Measurements from ENCODE around the gene LRCH1.

Gene LRCH1

GRCh38 chr13:46686171-46686570 is 133.2 kb downstream of the LRCH1 start:
- H3K9me3 ChIP-seq, result no peaks in the 10 kb centered on the region
- no peak overlapping the region for H3K4me3 ChIP-seq (ENCODE audit: low read depth, low read length)
- no peaks in the 10 kb centered on the region for H3K27me3 ChIP-seq
- no peak for DNase-seq
- H3K36me3 ChIP-seq, result peaks cover 30% of the 10 kb centered on the region
- H3K4me1 ChIP-seq, result peaks cover 63% of the 10 kb centered on the region
- TF ChIP-seq CTCF (IDR thresholded peaks at IDR 0.05; ENCODE audit: low read depth, low read length), result no peak

GRCh38 chr13:46687810-46688209 is 134.8 kb downstream of the LRCH1 start:
- H3K36me3 ChIP-seq, result peaks cover 34% of the 10 kb centered on the region
- H3K4me1 ChIP-seq, result peaks cover 47% of the 10 kb centered on the region
- no peak for TF ChIP-seq CTCF (IDR thresholded peaks at IDR 0.05; ENCODE audit: low read depth, low read length)
- H3K27me3 ChIP-seq, result no peaks in the 10 kb centered on the region
- no peaks in the 10 kb centered on the region for H3K9me3 ChIP-seq
- DNase-seq, result no peak
- no peak overlapping the region for H3K4me3 ChIP-seq (ENCODE audit: low read depth, low read length)

GRCh38 chr13:46688306-46688705 is 135.3 kb downstream of the LRCH1 start:
- DNase-seq, result no peak
- Histone ChIP-seq H3K9me3 (no peaks in the 10 kb centered on the region), H3K4me3 (ENCODE audit: low read depth, low read length) (no peak overlapping the region), H3K27me3 (no peaks in the 10 kb centered on the region), H3K36me3 (peaks cover 34% of the 10 kb centered on the region), H3K4me1 (peaks cover 43% of the 10 kb centered on the region)
- no peak for TF ChIP-seq CTCF (IDR thresholded peaks at IDR 0.05; ENCODE audit: low read depth, low read length)

GRCh38 chr13:46698014-46698413 is 145.0 kb downstream of the LRCH1 start:
- H3K36me3 ChIP-seq, result peaks cover 65% of the 10 kb centered on the region
- no peaks in the 10 kb centered on the region for H3K27me3 ChIP-seq
- DNase-seq, result no peak
- H3K4me3 ChIP-seq (ENCODE audit: low read depth, low read length), result no peak overlapping the region
- no peaks in the 10 kb centered on the region; the same call in none of the 2 replicates for H3K4me1 ChIP-seq
- no peaks in the 10 kb centered on the region for H3K9me3 ChIP-seq
- no peak for TF ChIP-seq CTCF (IDR thresholded peaks at IDR 0.05; ENCODE audit: low read depth, low read length)

- no peak overlapping the region for H3K4me3 ChIP-seq (ENCODE audit: low read depth, low read length)
- H3K9me3 ChIP-seq, result no peaks in the 10 kb centered on the region
- DNase-seq, result peak; percentile 48
- TF ChIP-seq CTCF (IDR thresholded peaks at IDR 0.05; ENCODE audit: low read depth, low read length), result no peak
- H3K4me1 ChIP-seq, result no peaks in the 10 kb centered on the region; the same call in none of the 2 replicates
- no peaks in the 10 kb centered on the region for H3K27me3 ChIP-seq
- peaks cover 58% of the 10 kb centered on the region for H3K36me3 ChIP-seq
These were observed 146.0 kb downstream of the LRCH1 start for GRCh38 chr13:46698910-46699460.

- Histone ChIP-seq H3K36me3 (peaks cover 35% of the 10 kb centered on the region), H3K4me1 (no peaks in the 10 kb centered on the region), H3K27me3 (no peaks in the 10 kb centered on the region), H3K4me3 (ENCODE audit: low read depth, low read length) (no peak overlapping the region), H3K9me3 (no peaks in the 10 kb centered on the region)
- peak; percentile 42 for TF ChIP-seq CTCF (IDR thresholded peaks at IDR 0.05; ENCODE audit: low read depth, low read length)
- DNase-seq, result no peak
These were observed 159.6 kb downstream of the LRCH1 start for GRCh38 chr13:46712524-46712923.

Data from BE2C (cell line).